GM21529 (cell line): ENCODE data around the gene INHBB.

Experiments used
- ATAC-seq: cut with Tn5 transposase; IDR thresholded peaks from one replicate; pipeline ENCODE4 v1.9.1; 2021; ENCODE audit not compliant: unreplicated experiment

INHBB gene

GRCh38 chr2:120395221-120396012, 49.5 kb downstream of the INHBB start:
- ATAC-seq, result no peak

- ATAC-seq, result no peak
These were observed 50.3 kb downstream of the INHBB start for GRCh38 chr2:120396013-120396860.

GRCh38 chr2:120396861-120397811, 51.2 kb downstream of the INHBB start:
- no peak for ATAC-seq

- ATAC-seq, result no peak
These were observed 52.4 kb downstream of the INHBB start for GRCh38 chr2:120398051-120398995.

GRCh38 chr2:120398996-120399888, 53.3 kb downstream of the INHBB start:
- ATAC-seq, result no peak

- no peak for ATAC-seq
These were observed 53.9 kb downstream of the INHBB start for GRCh38 chr2:120399889-120400240.

GRCh38 chr2:120400551-120400950, 54.6 kb downstream of the INHBB start:
- no peak for ATAC-seq
